HepG2 (cell line): ENCODE data around the gene PHLDB1. TPM values are rescaled to one million over a fixed set of nuclear protein-coding genes. Genes with fewer than 3 reads are reported as not detected.

Experiments used
- FOSL2 ChIP-seq: sonication (generic); formaldehyde crosslinking; IDR thresholded peaks from 2 replicates; pipeline ENCODE4 v1.4.0; 2020; ENCODE audit warnings: missing genetic modification reagents
- POLR2AphosphoS2 ChIP-seq: IDR thresholded peaks from 2 replicates; pipeline ENCODE4 v1.6.1; 2011; ENCODE audit warnings: low read depth, low read length, improper control_type of control experiment
- PRPF4 ChIP-seq: fragments of 200-400 bp; formaldehyde crosslinking; IDR thresholded peaks from 2 replicates; pipeline ENCODE4 v1.6.1; 2016; ENCODE audit warnings: low read length, low read depth; ENCODE audit not compliant: poor library complexity, severe bottlenecking
- THYN1 ChIP-seq: sonication (generic); formaldehyde crosslinking; IDR thresholded peaks from 2 replicates; pipeline ENCODE4 v1.8.1; 2023; ENCODE audit warnings: low read depth, mild to moderate bottlenecking, moderate library complexity, missing genetic modification reagents, borderline replicate concordance
- ZBTB1 ChIP-seq: sonication (generic); formaldehyde crosslinking; IDR thresholded peaks from 2 replicates; pipeline ENCODE4 v1.4.0; 2020; ENCODE audit warnings: missing genetic modification reagents, borderline replicate concordance
- ZBTB21 ChIP-seq: sonication (generic); formaldehyde crosslinking; IDR thresholded peaks from 2 replicates; pipeline ENCODE4 v1.4.0; 2020; ENCODE audit warnings: missing genetic modification reagents
- ZNF12 ChIP-seq: sonication (generic); formaldehyde crosslinking; IDR thresholded peaks from 2 replicates; pipeline ENCODE4 v1.5.0; 2020; ENCODE audit warnings: missing genetic modification reagents
- ZNF296 ChIP-seq: sonication (generic); formaldehyde crosslinking; conservative IDR thresholded peaks from 2 replicates; pipeline ENCODE4 v1.5.0; 2020; ENCODE audit warnings: mild to moderate bottlenecking, missing genetic modification reagents
- ZNF329 ChIP-seq: sonication (generic); formaldehyde crosslinking; IDR thresholded peaks from 2 replicates; pipeline ENCODE4 v1.9.0; 2021; ENCODE audit warnings: low read depth, mild to moderate bottlenecking, missing genetic modification reagents
- ZNF333 ChIP-seq: sonication (generic); formaldehyde crosslinking; IDR thresholded peaks from 2 replicates; pipeline ENCODE4 v1.4.0; 2020; ENCODE audit warnings: mild to moderate bottlenecking, missing genetic modification reagents, borderline replicate concordance
- ZNF569 ChIP-seq: sonication (generic); formaldehyde crosslinking; IDR thresholded peaks from 2 replicates; pipeline ENCODE4 v1.5.0; 2020; ENCODE audit warnings: mild to moderate bottlenecking, missing genetic modification reagents, moderate library complexity, borderline replicate concordance
- ZNF709 ChIP-seq: sonication (generic); formaldehyde crosslinking; IDR thresholded peaks from 2 replicates; pipeline ENCODE4 v1.5.0; 2020; ENCODE audit warnings: mild to moderate bottlenecking, missing genetic modification reagents
- ZNF816 ChIP-seq: sonication (generic); formaldehyde crosslinking; IDR thresholded peaks from 2 replicates; pipeline ENCODE4 v1.8.0; 2022; ENCODE audit warnings: missing genetic modification reagents, mild to moderate bottlenecking, borderline replicate concordance
- ZSCAN12 ChIP-seq: sonication (generic); formaldehyde crosslinking; IDR thresholded peaks from 2 replicates; pipeline ENCODE4 v1.9.0; 2021; ENCODE audit warnings: mild to moderate bottlenecking, missing genetic modification reagents
- polyA plus RNA-seq, 8 experiments: library from polyadenylated mRNA; depleted of rRNA in 3 of 8; stranded (reverse) in 7 of 8; unstranded in 1 of 8; fragments of >200 nt; fragmentation: Illumina TruSeq in 4 of 8; extraction: Trizol in 4 of 8; gene quantifications; 2 replicates each; pipeline versions ENCODE4 v1.2.1 to v1.2.3, GENCODE V29; 2011 to 2016; ENCODE audit warnings: low read depth in 4 of 8, missing spikeins in 1 of 8, mixed read lengths in 1 of 8; ENCODE audit not compliant: insufficient read depth in 1 of 8
- total RNA-seq, 5 experiments: library from RNA; depleted of rRNA; stranded (reverse); fragments of >200 nt; fragmentation: Illumina TruSeq; extraction: Trizol; gene quantifications; 2 replicates each; pipeline ENCODE4 v1.2.3, GENCODE V29; 2016; ENCODE audit warnings: low read depth in 1 of 5
- TF ChIP-seq, protein P1 (sequence below): sonication (generic); formaldehyde crosslinking; conservative IDR thresholded peaks from 2 replicates; pipeline ENCODE4 v1.4.0; 2020; ENCODE audit warnings: missing genetic modification reagents
- TF ChIP-seq, protein P2 (sequence below): sonication (generic); formaldehyde crosslinking; IDR thresholded peaks from 2 replicates; pipeline ENCODE4 v1.5.0; 2020; ENCODE audit warnings: missing genetic modification reagents, mild to moderate bottlenecking, borderline replicate concordance
- TF ChIP-seq, protein P3 (sequence below), 2 experiments: IDR thresholded peaks; 2 replicates each; pipeline ENCODE4 v1.6.1; 2011 to 2012; ENCODE audit warnings: low read length in 2 of 2, borderline replicate concordance in 1 of 2, low read depth in 1 of 2, mild to moderate bottlenecking in 1 of 2, moderate library complexity in 1 of 2
- TF ChIP-seq, protein P4 (sequence below): sonication (generic); formaldehyde crosslinking; IDR thresholded peaks from 2 replicates; pipeline ENCODE4 v1.4.0; 2020; ENCODE audit warnings: low read depth, mild to moderate bottlenecking, missing genetic modification reagents
- TF ChIP-seq, protein P5 (sequence below): IDR thresholded peaks from 2 replicates; pipeline ENCODE4 v1.6.1; 2018; ENCODE audit warnings: missing genetic modification reagents

PHLDB1 gene
- total and polyA plus RNA-seq, 2 of the 13 experiments (the other 11 are each of a cell fraction or from before 2014, with no cell fraction given), result 13.8 to 14.2 TPM

DNA sequence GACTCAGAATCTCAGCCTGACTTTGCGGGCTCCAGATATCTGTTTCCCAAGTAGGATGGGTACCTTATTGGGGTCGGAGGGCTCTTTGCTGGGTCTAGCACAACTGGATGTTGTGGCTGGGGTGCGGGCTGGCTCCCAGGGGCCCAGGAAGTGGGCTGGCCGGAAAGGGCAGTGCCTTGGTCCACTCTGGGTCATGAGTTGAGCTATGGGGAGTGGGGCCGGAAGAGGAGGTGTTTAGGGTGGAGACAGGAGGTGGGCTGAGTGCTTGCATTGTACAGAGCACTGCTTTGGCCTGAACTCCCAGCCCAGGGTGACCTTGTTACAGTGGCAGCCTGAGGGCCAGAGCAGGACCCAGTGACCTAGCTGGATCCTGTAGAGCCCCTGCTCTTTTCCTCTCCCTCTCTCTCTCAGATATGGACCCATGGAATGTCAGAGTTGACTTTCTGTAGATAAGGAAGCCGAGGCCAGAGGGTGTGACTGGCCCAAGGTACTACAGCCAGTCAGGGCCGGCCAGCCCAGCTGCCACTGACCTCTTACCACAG is 13.2 kb downstream of the PHLDB1 start (continued):
- TF ChIP-seq THYN1 (CRISPR knock-in tag) (no peak), ZNF333 (CRISPR knock-in tag) (no peak), ZNF816 (CRISPR knock-in tag) (no peak), ZBTB21 (no peak), PRPF4 (no peak), ZBTB1 (no peak), POLR2AphosphoS2 (no peak), ZSCAN12 (no peak), ZNF569 (CRISPR knock-in tag) (no peak), ZNF329 (0 out of 2 replicates have a peak, but pooled peaks have one; percentile 40), ZNF12 (CRISPR knock-in tag) (no peak), FOSL2 (CRISPR knock-in tag) (0 out of 2 replicates have a peak, but pooled peaks have one; percentile 17), ZNF296 (CRISPR knock-in tag) (peak; percentile 75), ZNF709 (peak; percentile 48; the same call in 1 of the 2 replicates)
- TF ChIP-seq, protein P1, sequence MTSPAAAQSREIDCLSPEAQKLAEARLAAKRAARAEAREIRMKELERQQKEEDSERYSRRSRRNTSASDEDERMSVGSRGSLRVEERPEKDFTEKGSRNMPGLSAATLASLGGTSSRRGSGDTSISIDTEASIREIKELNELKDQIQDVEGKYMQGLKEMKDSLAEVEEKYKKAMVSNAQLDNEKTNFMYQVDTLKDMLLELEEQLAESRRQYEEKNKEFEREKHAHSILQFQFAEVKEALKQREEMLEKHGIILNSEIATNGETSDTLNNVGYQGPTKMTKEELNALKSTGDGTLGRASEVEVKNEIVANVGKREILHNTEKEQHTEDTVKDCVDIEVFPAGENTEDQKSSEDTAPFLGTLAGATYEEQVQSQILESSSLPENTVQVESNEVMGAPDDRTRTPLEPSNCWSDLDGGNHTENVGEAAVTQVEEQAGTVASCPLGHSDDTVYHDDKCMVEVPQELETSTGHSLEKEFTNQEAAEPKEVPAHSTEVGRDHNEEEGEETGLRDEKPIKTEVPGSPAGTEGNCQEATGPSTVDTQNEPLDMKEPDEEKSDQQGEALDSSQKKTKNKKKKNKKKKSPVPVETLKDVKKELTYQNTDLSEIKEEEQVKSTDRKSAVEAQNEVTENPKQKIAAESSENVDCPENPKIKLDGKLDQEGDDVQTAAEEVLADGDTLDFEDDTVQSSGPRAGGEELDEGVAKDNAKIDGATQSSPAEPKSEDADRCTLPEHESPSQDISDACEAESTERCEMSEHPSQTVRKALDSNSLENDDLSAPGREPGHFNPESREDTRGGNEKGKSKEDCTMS (CRISPR knock-in tag), result no peak
- TF ChIP-seq, protein P2, sequence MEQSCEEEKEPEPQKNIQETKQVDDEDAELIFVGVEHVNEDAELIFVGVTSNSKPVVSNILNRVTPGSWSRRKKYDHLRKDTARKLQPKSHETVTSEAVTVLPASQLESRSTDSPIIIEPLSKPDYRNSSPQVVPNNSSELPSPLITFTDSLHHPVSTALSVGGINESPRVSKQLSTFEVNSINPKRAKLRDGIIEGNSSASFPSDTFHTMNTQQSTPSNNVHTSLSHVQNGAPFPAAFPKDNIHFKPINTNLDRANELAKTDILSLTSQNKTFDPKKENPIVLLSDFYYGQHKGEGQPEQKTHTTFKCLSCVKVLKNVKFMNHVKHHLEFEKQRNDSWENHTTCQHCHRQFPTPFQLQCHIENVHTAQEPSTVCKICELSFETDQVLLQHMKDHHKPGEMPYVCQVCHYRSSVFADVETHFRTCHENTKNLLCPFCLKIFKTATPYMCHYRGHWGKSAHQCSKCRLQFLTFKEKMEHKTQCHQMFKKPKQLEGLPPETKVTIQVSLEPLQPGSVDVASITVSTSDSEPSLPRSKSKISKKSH (CRISPR knock-in tag), result no peak
- TF ChIP-seq, protein P3, sequence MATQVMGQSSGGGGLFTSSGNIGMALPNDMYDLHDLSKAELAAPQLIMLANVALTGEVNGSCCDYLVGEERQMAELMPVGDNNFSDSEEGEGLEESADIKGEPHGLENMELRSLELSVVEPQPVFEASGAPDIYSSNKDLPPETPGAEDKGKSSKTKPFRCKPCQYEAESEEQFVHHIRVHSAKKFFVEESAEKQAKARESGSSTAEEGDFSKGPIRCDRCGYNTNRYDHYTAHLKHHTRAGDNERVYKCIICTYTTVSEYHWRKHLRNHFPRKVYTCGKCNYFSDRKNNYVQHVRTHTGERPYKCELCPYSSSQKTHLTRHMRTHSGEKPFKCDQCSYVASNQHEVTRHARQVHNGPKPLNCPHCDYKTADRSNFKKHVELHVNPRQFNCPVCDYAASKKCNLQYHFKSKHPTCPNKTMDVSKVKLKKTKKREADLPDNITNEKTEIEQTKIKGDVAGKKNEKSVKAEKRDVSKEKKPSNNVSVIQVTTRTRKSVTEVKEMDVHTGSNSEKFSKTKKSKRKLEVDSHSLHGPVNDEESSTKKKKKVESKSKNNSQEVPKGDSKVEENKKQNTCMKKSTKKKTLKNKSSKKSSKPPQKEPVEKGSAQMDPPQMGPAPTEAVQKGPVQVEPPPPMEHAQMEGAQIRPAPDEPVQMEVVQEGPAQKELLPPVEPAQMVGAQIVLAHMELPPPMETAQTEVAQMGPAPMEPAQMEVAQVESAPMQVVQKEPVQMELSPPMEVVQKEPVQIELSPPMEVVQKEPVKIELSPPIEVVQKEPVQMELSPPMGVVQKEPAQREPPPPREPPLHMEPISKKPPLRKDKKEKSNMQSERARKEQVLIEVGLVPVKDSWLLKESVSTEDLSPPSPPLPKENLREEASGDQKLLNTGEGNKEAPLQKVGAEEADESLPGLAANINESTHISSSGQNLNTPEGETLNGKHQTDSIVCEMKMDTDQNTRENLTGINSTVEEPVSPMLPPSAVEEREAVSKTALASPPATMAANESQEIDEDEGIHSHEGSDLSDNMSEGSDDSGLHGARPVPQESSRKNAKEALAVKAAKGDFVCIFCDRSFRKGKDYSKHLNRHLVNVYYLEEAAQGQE (IDR thresholded peaks at IDR 0.05; ENCODE audit: borderline replicate concordance in 1 of 2, low read depth in 1 of 2, low read length in 2 of 2), result peak in 1 of 2 experiments; percentile 2; a peak in 1 of 4 replicates
- TF ChIP-seq, protein P4, sequence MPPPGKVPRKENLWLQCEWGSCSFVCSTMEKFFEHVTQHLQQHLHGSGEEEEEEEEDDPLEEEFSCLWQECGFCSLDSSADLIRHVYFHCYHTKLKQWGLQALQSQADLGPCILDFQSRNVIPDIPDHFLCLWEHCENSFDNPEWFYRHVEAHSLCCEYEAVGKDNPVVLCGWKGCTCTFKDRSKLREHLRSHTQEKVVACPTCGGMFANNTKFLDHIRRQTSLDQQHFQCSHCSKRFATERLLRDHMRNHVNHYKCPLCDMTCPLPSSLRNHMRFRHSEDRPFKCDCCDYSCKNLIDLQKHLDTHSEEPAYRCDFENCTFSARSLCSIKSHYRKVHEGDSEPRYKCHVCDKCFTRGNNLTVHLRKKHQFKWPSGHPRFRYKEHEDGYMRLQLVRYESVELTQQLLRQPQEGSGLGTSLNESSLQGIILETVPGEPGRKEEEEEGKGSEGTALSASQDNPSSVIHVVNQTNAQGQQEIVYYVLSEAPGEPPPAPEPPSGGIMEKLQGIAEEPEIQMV, result 0 out of 2 replicates have a peak, but pooled peaks have one; percentile 14
- TF ChIP-seq, protein P5, sequence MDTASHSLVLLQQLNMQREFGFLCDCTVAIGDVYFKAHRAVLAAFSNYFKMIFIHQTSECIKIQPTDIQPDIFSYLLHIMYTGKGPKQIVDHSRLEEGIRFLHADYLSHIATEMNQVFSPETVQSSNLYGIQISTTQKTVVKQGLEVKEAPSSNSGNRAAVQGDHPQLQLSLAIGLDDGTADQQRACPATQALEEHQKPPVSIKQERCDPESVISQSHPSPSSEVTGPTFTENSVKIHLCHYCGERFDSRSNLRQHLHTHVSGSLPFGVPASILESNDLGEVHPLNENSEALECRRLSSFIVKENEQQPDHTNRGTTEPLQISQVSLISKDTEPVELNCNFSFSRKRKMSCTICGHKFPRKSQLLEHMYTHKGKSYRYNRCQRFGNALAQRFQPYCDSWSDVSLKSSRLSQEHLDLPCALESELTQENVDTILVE (CRISPR knock-in tag), result no peak
